KOPT-K1 (cell line): ENCODE measurements around the gene MAST2.

Experiments used
- H3K27ac ChIP-seq: fragments of 200-600 bp; sonication (generic); 2 replicates; pipeline ENCODE4 v1.5.1; 2016; ENCODE audit warnings: antibody characterized with exemption, mild to moderate bottlenecking, low read depth, low read length; ENCODE audit not compliant: poor library complexity, severe bottlenecking
- H3K36me3 ChIP-seq: fragments of 200-600 bp; sonication (generic); 2 replicates; pipeline ENCODE4 v1.5.1; 2017; ENCODE audit warnings: antibody characterized with exemption, mild to moderate bottlenecking, low read length, moderate library complexity; ENCODE audit not compliant: insufficient read depth
- H3K9me3 ChIP-seq: fragments of 200-600 bp; sonication (generic); 2 replicates; pipeline ENCODE4 v1.5.1; 2017; ENCODE audit warnings: antibody characterized with exemption, low read length, mild to moderate bottlenecking; ENCODE audit not compliant: insufficient read depth, poor library complexity, severe bottlenecking

Gene MAST2

DNA sequence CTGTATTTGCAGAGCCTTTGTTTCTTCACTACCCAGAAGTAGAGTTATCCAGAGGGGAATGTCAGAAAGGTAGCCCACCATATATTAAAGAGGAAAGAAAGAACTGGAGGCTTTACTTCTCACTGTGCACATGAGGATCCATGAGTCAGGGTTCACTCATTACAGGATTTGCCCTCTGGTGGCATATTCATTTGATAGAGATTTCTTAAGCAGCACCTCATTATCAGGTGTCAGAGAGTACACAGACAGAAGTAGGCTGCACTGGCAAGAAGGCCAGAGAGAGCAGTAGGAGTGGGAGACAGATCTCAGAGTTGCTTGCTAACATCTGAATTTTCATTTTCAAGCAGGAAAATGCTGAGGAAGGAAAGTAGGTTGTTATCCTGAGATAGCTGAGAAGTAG, 205.2 kb downstream of the MAST2 start:
- H3K9me3 ChIP-seq = no peaks in the 10 kb centered on the region
- no peak overlapping the region for H3K27ac ChIP-seq
- H3K36me3 ChIP-seq = peaks cover 84% of the 10 kb centered on the region

DNA sequence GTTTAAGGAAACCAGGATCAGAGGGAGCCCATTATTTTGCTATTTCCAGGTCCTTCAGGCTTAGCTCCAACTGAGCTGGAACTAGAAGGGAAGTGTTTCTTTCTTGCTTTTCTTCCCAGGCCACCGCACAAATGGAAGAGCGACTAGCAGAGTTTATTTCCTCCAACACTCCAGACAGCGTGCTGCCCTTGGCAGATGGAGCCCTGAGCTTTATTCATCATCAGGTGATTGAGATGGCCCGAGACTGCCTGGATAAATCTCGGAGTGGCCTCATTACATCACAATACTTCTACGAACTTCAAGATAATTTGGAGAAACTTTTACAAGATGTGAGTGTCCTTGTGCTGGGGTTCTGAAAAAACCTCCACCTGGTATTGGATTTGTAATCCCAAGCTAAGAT, 207.2 kb downstream of the MAST2 start:
- H3K36me3 ChIP-seq = peaks cover 71% of the 10 kb centered on the region
- H3K27ac ChIP-seq = no peak overlapping the region
- no peaks in the 10 kb centered on the region for H3K9me3 ChIP-seq

- no peaks in the 10 kb centered on the region for H3K9me3 ChIP-seq
- H3K36me3 ChIP-seq = peaks cover 65% of the 10 kb centered on the region
- H3K27ac ChIP-seq = no peak overlapping the region
Measured at GRCh38 chr1:46011121-46011695, 207.8 kb downstream of the MAST2 start.

DNA sequence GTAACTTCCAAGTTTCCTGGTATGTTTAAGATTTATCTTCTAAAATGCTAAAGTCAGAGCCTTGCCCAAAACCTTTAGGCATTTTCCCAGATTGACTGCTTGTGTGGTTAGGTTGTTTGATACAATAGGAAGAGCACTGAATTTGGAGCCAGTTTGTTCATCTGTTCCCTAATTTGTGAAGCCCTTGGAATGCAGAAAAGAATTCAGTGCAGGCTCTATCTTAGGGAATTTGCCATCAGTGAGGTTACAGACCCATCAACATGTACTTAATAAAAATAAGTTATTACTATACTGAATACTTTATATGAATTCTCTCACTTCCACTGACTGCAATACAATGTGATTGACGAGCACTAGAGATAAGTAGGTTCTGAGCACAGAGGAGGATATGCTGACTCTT, 208.8 kb downstream of the MAST2 start:
- Histone ChIP-seq H3K36me3 (peaks cover 55% of the 10 kb centered on the region), H3K9me3 (no peaks in the 10 kb centered on the region), H3K27ac (no peak overlapping the region)

- Histone ChIP-seq H3K9me3 (no peaks in the 10 kb centered on the region), H3K36me3 (peaks cover 42% of the 10 kb centered on the region), H3K27ac (no peak overlapping the region)
Measured at GRCh38 chr1:46013581-46013980, 210.2 kb downstream of the MAST2 start.

DNA sequence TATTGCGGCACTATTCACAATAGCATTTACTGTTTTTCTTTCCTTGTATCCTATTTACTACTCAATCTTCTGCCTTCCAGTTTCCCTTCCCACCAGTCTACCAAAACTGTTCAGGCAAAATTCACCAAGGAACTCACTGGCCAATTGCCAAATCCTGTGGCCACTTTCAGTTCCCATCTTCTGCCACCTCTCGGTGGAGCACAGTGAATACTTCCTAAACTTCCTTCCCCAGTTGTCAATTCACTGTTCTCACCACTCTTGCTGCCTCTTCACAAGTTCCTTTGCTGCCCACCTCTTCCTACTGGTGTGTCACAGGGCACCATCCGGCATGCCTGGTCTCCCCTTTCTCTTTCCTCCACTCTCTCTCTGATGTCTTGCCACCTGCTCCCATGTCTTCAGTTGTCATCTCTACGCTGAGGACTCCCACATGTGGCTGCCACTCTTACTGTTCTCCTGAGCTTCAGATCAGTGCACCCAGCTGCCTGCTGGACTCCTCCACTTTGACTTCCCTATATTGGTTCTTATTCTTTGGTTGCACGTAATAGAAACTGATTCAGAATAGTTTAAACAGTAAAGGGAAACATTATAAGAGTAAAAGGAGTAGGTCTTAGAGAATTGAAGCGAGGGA, 214.6 kb downstream of the MAST2 start:
- H3K27ac ChIP-seq = no peak overlapping the region
- peaks cover 22% of the 10 kb centered on the region for H3K36me3 ChIP-seq
- H3K9me3 ChIP-seq = no peaks in the 10 kb centered on the region

- H3K36me3 ChIP-seq = peaks cover 29% of the 10 kb centered on the region
- H3K27ac ChIP-seq = no peak overlapping the region
- no peaks in the 10 kb centered on the region for H3K9me3 ChIP-seq
Measured at GRCh38 chr1:46019348-46019747, 215.9 kb downstream of the MAST2 start.

- Histone ChIP-seq H3K27ac (no peak overlapping the region), H3K9me3 (no peaks in the 10 kb centered on the region), H3K36me3 (peaks cover 33% of the 10 kb centered on the region)
Measured at GRCh38 chr1:46020010-46020409, 216.6 kb downstream of the MAST2 start.

- no peaks in the 10 kb centered on the region for H3K9me3 ChIP-seq
- H3K36me3 ChIP-seq = peaks cover 40% of the 10 kb centered on the region
- H3K27ac ChIP-seq = no peak overlapping the region
Measured at GRCh38 chr1:46021046-46021996, 217.9 kb downstream of the MAST2 start.

GRCh38 chr1:46026531-46026930, 223.1 kb downstream of the MAST2 start:
- Histone ChIP-seq H3K27ac (no peak overlapping the region), H3K9me3 (no peaks in the 10 kb centered on the region), H3K36me3 (peaks cover 80% of the 10 kb centered on the region)

DNA sequence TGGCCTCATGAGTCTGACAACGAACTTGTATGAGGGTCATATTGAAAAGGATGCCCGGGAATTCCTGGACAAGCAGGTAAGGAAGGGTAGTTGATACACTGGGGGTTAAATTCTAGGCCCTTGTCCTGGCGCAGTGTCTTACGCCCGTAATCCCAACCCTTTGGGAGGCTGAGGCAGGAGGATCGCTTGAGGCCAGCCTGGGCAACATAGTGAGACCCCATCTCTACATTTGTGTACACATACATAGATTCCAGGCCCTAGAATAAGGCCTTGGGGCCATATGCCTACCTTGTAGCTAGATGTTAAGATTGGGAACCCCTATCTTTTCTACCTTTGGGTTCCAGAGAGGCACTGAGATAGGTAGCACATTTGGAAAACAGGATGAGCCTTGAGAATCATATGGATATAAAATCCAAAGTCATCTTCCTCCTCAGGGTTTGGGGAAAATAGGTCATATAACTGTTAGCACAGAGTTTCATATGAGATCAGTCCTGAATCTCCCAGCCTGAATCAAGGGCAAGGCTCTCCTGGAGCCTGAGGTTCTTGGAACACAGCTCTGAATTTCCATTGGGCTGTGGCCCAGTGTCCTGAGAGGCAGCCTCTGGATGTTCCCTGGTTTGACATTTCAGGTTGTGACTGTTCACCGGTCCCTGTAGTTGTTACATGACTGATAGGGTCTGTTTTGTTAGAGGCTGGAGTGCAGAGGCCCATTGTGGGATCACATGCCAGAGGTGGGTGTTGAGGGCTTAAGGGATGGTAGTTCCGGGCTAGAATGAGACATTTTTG, 224.6 kb downstream of the MAST2 start:
- H3K36me3 ChIP-seq = peaks cover 78% of the 10 kb centered on the region
- H3K9me3 ChIP-seq = no peaks in the 10 kb centered on the region
- H3K27ac ChIP-seq = no peak overlapping the region

GRCh38 chr1:46030074-46030870, 226.9 kb downstream of the MAST2 start:
- no peak overlapping the region for H3K27ac ChIP-seq
- H3K9me3 ChIP-seq = no peaks in the 10 kb centered on the region
- peaks cover 78% of the 10 kb centered on the region for H3K36me3 ChIP-seq

GRCh38 chr1:46030876-46031660, 227.7 kb downstream of the MAST2 start:
- Histone ChIP-seq H3K27ac (no peak overlapping the region), H3K36me3 (peaks cover 78% of the 10 kb centered on the region)

More at GRCh38 chr1:46030876-46031660, 227.7 kb downstream of the MAST2 start:
- H3K9me3 ChIP-seq = no peaks in the 10 kb centered on the region
